Smooth muscle cell of the umbilical artery (primary cell): ENCODE data around the gene C19orf12. TPM values are rescaled to one million over a fixed set of nuclear protein-coding genes. Genes with fewer than 3 reads are reported as not detected.

Source experiments
- total RNA-seq: library from RNA; depleted of rRNA; stranded (reverse); fragments of >200 nt; gene quantifications from 2 replicates; pipeline ENCODE4 v1.2.3, GENCODE V29; 2014

Gene C19orf12
- total RNA-seq: 23.8 and 32.8 TPM in 2 replicates

GRCh38 chr19:29714953-29715700 is at the start of gene C19orf12:
Gene C19orf12, minus strand, starts transcription at chr19:29715261. Its CDS starts 6,848 bp downstream, at chr19:29708413.

GRCh38 chr19:29665215-29665825 is 49.7 kb downstream of the C19orf12 start, which contains the start of gene PLEKHF1:
Gene PLEKHF1, plus strand, starts transcription at chr19:29665461. Its CDS starts 8,379 bp downstream, at chr19:29673840.

Other genes starting within 250 kb of the C19orf12 start
- gene VSTM2B, start 189.3 kb downstream of the C19orf12 start, total RNA-seq: not detected in 2 replicates
- gene POP4, start 109.0 kb downstream of the C19orf12 start, total RNA-seq: 51.8 and 55.2 TPM in 2 replicates
- 7.3 and 8.3 TPM in 2 replicates for gene PLEKHF1, start 49.8 kb downstream of the C19orf12 start, total RNA-seq
- gene CCNE1, start 96.7 kb upstream of the C19orf12 start, total RNA-seq: 7.3 and 11.3 TPM in 2 replicates
- gene URI1, start 227.0 kb upstream of the C19orf12 start, total RNA-seq: 67.1 and 98.0 TPM in 2 replicates